ENCODE results near the gene RAB43. TPM values are rescaled to one million over a fixed set of nuclear protein-coding genes. Genes with fewer than 3 reads are reported as not detected.

The RAB43 gene
- total RNA-seq, 2 experiments from 2014 or later: 47.5 to 48.1 TPM

DNA sequence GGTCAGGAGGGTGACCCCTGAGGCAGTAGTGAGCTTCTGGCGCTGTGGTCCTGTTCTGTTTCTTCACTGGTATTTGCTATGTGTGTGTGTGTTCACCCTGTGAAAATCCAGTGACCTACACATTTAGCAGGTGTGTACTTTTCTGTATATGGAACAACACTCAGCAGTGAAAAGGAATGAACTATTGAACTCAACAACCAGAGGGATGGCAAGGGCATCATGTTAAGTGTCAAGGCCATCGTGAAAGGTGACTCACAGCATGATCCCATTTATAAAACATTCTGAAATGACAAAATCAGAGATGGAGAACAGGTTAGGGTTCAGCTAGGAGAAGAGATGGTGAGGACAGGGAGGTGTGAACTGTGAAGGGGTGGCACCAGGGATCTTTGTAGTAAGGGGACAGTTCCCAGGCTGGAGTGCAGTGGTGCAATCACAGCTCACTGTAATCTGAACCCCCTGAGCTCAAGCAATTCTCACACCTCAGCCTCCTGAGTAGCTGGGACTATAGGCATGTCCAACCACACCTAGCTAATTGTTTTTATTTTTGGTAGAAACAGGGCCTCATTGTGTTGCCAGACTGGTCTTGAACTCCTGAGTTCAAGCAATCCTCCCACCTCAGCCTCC is 10.0 kb upstream of the RAB43 start:
- Histone ChIP-seq H3K9me3 (ENCODE audit: control insufficient read depth in 1 of 2, insufficient read depth in 1 of 2, low read length in 2 of 2) (no peaks in the 10 kb centered on the region), H3K4me3 (ENCODE audit: low read length) (no peak overlapping the region), H3K36me3 (ENCODE audit: insufficient read depth, low read length) (peaks cover 77% of the 10 kb centered on the region), H3K4me1 (ENCODE audit: insufficient read depth, low read length) (peaks cover 3% of the 10 kb centered on the region), H3K27me3 (ENCODE audit: control insufficient read depth in 1 of 2, insufficient read depth in 2 of 2, low read length in 2 of 2) (no peaks in the 10 kb centered on the region), H3K27ac (ENCODE audit: low read depth in 1 of 2, low read length in 2 of 2) (no peak overlapping the region)
- Mint-ChIP-seq H3K4me3 (no peak overlapping the region), H3K9me3 (no peaks in the 10 kb centered on the region), H3K27ac (no peak overlapping the region), H3K36me3 (ENCODE audit: low read depth) (peaks cover 82% of the 10 kb centered on the region), H3K4me1 (ENCODE audit: low read depth) (peaks cover 25% of the 10 kb centered on the region), H3K27me3 (no peaks in the 10 kb centered on the region)
- TF ChIP-seq CTCF (IDR thresholded peaks at IDR 0.05): no peak
- ChIA-PET CTCF (no interaction called here), POLR2A (interaction anchor here (0.6 to 6.6 kb wide), 3 partner anchors 11 to 30 kb away, joined by 3 to 47 read pairs (median 3); partner anchors contain the start of gene RAB43)
- ATAC-seq (ENCODE audit: poor library complexity): no peak
- intact Hi-C loops (cut with DNase I, micrococcal nuclease): no loop called here
- DNase-seq: no peak

- no peak overlapping the region for H3K27ac Mint-ChIP-seq
- peaks cover 25% of the 10 kb centered on the region for H3K4me1 Mint-ChIP-seq (ENCODE audit: low read depth)
- Histone ChIP-seq H3K4me1 (ENCODE audit: insufficient read depth, low read length) (peaks cover 3% of the 10 kb centered on the region), H3K9me3 (ENCODE audit: control insufficient read depth in 1 of 2, insufficient read depth in 1 of 2, low read length in 2 of 2) (no peaks in the 10 kb centered on the region), H3K27ac (ENCODE audit: low read depth in 1 of 2, low read length in 2 of 2) (no peak overlapping the region), H3K4me3 (ENCODE audit: low read length) (no peak overlapping the region), H3K27me3 (ENCODE audit: control insufficient read depth in 1 of 2, insufficient read depth in 2 of 2, low read length in 2 of 2) (no peaks in the 10 kb centered on the region), H3K36me3 (ENCODE audit: insufficient read depth, low read length) (peaks cover 72% of the 10 kb centered on the region)
- H3K27me3 Mint-ChIP-seq: no peaks in the 10 kb centered on the region
- no peak overlapping the region for H3K4me3 Mint-ChIP-seq
- TF ChIP-seq CTCF (IDR thresholded peaks at IDR 0.05): no peak
- CTCF ChIA-PET: no interaction called here
- H3K9me3 Mint-ChIP-seq: no peaks in the 10 kb centered on the region
- POLR2A ChIA-PET: interaction anchor here (0.6 to 6.6 kb wide), 2 partner anchors 10 to 87 kb away, joined by 3 to 47 read pairs; partner anchors contain the start of gene RAB43
- ATAC-seq (ENCODE audit: poor library complexity) (no peak), DNase-seq (no peak)
- intact Hi-C loops (cut with DNase I, micrococcal nuclease): no loop called here
- H3K36me3 Mint-ChIP-seq (ENCODE audit: low read depth): peaks cover 75% of the 10 kb centered on the region
Observed at GRCh38 chr3:129130291-129130813, 8.7 kb upstream of the RAB43 start.

- H3K27ac Mint-ChIP-seq: no peak overlapping the region
- H3K27ac ChIP-seq (ENCODE audit: low read depth in 1 of 2, low read length in 2 of 2): no peak overlapping the region
- peaks cover 58% of the 10 kb centered on the region for H3K36me3 Mint-ChIP-seq (ENCODE audit: low read depth)
- H3K27me3 Mint-ChIP-seq: no peaks in the 10 kb centered on the region
- intact Hi-C loops (cut with DNase I, micrococcal nuclease): no loop called here
- peaks cover 5% of the 10 kb centered on the region for H3K4me1 ChIP-seq (ENCODE audit: insufficient read depth, low read length)
- TF ChIP-seq CTCF (IDR thresholded peaks at IDR 0.05): no peak
- H3K9me3 ChIP-seq (ENCODE audit: control insufficient read depth in 1 of 2, insufficient read depth in 1 of 2, low read length in 2 of 2): no peaks in the 10 kb centered on the region
- H3K4me3 Mint-ChIP-seq: no peak overlapping the region
- no peak overlapping the region for H3K4me3 ChIP-seq (ENCODE audit: low read length)
- peaks cover 55% of the 10 kb centered on the region for H3K36me3 ChIP-seq (ENCODE audit: insufficient read depth, low read length)
- DNase-seq: no peak
- ATAC-seq (ENCODE audit: poor library complexity): no peak
- POLR2A ChIA-PET: no interaction called here
- H3K9me3 Mint-ChIP-seq: no peaks in the 10 kb centered on the region
- H3K27me3 ChIP-seq (ENCODE audit: control insufficient read depth in 1 of 2, insufficient read depth in 2 of 2, low read length in 2 of 2): no peaks in the 10 kb centered on the region
- peaks cover 23% of the 10 kb centered on the region for H3K4me1 Mint-ChIP-seq (ENCODE audit: low read depth)
- CTCF ChIA-PET: interaction anchor here (1.0 kb wide), 1 partner anchor 117 kb away, joined by 3 read pairs; no protein-coding TSS in a partner anchor
Observed at GRCh38 chr3:129128357-129129155, 7.0 kb upstream of the RAB43 start.

Data from CD4-positive, alpha-beta T cell (primary cell).